H7 (cell line): ENCODE data around the gene CD86. TPM values are rescaled to one million over a fixed set of nuclear protein-coding genes. Genes with fewer than 3 reads are reported as not detected.
A peak's percentile ranks its signal among the peaks of the same experiment; 100 is the strongest.

Experiments used
- DNase-seq: peaks from one replicate; pipeline ENCODE4 v3.0.0; 2012
- H3K27me3 ChIP-seq: 2 replicates; pipeline ENCODE4 v1.6.0; 2011; ENCODE audit warnings: mild to moderate bottlenecking, low read length; ENCODE audit not compliant: control insufficient read depth, insufficient read depth
- H3K36me3 ChIP-seq: replicated peaks from 2 replicates; pipeline ENCODE4 v1.5.1; 2011; ENCODE audit warnings: low read length; ENCODE audit not compliant: control insufficient read depth, insufficient read depth
- H3K4me3 ChIP-seq: 2 replicates; pipeline ENCODE4 v1.5.1; 2011; ENCODE audit warnings: low read depth, mild to moderate bottlenecking, control low read depth, low read length, moderate library complexity; ENCODE audit not compliant: insufficient read depth
- total RNA-seq: library from RNA; depleted of rRNA; stranded (reverse); fragments of >200 nt; shearing (Covaris generic); gene quantifications from 2 replicates; pipeline ENCODE4 v1.2.3, GENCODE V29; 2014

The CD86 gene
- total RNA-seq, 1 experiment from 2014 or later = 0.24 TPM

DNA sequence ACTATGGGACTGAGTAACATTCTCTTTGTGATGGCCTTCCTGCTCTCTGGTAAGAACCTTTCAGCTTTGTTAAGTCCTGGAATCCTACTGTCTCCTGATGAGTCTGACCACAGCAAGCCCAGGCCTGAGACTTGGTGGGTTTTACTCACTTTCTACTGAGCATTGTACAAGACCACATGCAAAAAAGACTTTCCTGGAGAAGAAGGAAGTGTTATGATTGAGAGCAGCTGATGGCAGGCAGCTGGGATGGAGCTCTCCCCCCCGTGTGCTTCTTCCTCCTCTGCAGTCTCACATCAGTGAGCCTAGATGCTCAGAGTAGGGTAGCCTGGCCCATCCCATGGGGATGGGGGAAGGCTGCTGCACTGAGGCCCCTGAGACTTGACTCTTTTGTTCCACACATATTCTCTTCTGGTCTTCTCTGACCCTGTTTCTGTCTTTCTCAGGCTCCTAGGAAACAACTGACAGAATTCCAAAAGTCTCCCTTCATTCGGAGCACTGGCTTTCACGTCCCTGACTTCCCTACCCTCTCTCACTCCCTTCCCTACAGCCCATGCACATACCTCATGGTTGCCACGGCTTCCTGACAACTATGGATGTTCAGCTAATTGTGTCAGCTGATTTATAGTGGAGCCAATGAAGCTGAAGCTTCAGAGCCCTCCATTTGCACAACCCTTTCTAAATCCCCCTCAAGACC, 36.6 kb downstream of the CD86 start:
- no peak for DNase-seq
- H3K36me3 ChIP-seq = no peaks in the 10 kb centered on the region
- no peak overlapping the region for H3K4me3 ChIP-seq
- no peaks in the 10 kb centered on the region for H3K27me3 ChIP-seq

DNA sequence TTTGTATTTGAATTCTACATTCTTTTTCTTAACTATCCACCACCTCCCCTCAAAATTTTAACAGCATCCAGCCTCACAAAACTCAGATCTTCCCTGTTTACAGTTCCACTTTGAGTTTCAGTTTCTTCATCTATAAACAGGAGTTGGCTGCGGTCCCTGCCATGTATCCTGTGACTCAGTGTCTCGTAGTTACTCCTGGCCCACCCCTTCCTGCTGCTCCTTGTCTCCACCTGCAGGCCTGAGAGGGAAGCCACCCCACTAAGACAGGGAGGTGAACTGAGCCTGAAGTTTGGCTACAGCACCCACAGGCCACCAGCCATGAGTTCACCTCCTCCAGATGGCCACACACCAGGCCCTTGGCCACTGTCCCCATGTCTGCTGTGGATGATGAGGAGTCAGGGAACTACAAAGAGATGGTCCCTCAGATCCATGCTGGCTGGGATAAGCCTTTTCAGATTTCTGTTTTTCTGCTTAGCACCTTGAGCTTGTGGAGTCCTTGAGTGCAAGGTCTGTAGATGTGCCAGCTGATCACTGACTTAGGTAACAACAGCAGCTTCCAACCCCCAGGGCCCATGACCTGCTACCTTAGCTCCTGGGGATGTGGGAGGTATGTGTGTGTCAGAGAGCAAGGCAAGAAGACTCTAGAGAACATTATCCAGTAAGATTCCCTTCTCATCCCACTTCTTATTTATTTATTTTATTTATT, 37.5 kb downstream of the CD86 start:
- H3K36me3 ChIP-seq = no peaks in the 10 kb centered on the region
- peak; percentile 7 for DNase-seq
- H3K4me3 ChIP-seq = no peak overlapping the region
- H3K27me3 ChIP-seq = no peaks in the 10 kb centered on the region

DNA sequence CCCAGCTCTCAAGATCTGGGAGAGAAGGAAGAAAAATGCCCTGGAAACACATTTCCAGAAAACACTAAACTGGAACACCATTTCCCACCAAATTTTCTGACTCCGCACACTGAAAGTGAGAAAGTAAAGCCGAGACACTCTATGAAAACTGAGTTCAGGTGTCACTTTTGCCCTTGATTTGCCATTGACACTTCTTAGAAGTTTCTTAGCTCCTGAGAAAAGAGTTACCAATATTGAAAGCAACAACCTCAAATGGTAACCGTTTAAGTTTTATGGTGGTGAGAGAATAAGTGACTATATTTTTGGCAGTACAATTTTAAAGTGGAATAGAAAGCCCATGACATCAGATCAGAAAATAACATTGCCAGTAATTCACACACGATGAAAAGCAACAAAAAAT, 39.0 kb downstream of the CD86 start:
- H3K4me3 ChIP-seq = no peak overlapping the region
- H3K36me3 ChIP-seq = no peaks in the 10 kb centered on the region
- H3K27me3 ChIP-seq = no peaks in the 10 kb centered on the region
- no peak for DNase-seq

DNA sequence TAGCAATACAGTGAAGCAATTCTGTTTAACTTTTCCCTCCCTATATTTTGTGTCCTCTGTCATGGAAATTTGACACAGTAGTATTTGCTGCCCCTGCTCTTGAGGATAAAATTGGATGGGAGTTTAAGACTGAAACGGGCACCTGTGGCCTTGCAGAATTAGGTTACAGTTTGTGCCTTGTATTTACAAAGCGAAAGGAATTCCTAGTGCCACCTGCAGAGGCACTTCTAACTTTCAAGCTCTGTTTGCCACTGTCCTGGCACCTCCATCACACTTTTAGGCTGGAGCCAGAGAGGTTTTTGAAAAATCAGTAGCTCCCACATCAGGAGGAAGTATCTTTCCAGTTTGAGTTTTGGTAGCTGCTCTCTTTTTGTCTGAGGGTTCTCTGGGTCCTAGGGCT, 39.5 kb downstream of the CD86 start:
- Histone ChIP-seq H3K36me3 (no peaks in the 10 kb centered on the region), H3K4me3 (no peak overlapping the region), H3K27me3 (no peaks in the 10 kb centered on the region)
- DNase-seq = no peak

DNA sequence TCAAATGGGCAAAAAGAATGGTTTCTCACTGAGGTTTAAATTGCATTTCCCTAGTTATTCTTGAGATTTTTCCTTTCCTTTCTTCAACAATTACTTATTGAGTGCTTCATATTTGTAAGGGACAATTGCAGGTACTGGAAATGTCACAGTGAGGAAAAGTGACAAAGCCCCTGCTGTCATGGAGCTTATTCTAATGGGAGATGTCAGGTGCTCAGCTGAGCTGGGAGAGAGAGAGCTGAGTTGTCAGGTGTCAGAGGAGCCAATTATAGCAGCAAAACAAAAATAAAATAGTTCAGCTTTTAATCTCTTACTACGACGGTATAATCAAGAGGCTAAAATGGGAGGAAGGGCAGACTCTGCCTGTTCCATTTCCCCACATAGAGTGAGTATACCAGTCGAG, 42.0 kb downstream of the CD86 start:
- no peak for DNase-seq
- Histone ChIP-seq H3K4me3 (no peak overlapping the region), H3K27me3 (no peaks in the 10 kb centered on the region), H3K36me3 (no peaks in the 10 kb centered on the region)

DNA sequence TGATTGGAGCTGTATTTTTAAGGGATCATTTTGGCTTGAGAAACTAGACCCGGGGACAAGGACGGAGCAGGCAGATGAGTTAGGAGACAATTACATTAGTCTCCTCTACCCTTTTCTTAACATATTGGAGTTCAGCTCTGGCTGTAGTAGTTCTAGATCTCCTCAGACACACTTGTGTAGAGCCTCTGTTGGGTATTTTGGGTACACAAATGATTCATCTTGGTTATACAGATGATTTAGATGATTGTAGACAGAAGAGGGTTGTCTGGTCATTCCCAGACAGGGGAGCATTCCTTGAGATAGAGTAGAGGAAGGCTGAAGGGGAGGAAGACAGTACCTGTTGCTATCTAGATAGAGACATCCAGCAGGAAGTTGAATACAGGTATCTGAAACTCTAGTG, 43.4 kb downstream of the CD86 start:
- H3K4me3 ChIP-seq = no peak overlapping the region
- H3K27me3 ChIP-seq = no peaks in the 10 kb centered on the region
- no peak for DNase-seq
- H3K36me3 ChIP-seq = no peaks in the 10 kb centered on the region

DNA sequence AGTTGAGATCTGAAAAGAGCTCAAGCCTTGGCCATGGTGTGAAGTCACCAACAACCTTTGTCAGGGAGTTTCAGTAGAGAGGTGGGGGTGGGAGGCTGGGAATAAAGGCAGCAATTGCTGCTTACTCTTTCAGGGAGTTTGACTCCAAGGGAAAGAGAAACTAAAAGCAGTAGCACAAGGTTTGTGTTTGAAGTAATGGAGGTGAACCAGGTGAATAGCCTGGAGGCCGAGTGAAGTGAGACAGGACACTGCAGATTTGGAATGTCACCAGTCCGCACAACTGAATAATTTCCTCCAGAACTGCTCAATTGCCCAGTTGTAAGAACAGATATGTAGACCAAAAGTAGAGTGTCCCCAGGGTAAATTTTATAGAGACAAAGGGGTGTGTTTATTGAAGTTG, 44.1 kb downstream of the CD86 start:
- H3K27me3 ChIP-seq = no peaks in the 10 kb centered on the region
- DNase-seq = no peak
- no peaks in the 10 kb centered on the region for H3K36me3 ChIP-seq
- no peak overlapping the region for H3K4me3 ChIP-seq

DNA sequence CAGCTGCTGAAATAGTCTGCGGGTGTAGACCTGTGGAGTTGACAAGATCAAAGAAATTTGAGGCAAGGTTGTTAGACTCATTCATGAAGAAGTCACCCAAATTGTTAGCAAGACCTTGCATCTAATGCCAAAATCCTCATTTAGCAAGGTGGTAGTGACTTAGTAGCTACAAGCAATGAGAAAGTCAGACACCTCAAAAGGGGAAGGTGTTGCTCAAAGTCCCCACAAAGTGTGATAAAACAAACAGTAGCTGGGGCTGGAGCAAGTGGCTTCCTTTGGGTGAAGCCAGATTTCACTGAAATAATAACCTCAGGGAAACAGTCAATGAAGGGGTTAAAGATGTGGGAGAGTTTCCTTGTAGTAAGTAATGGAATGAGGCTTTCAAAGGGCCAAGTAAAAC, 44.9 kb downstream of the CD86 start:
- H3K27me3 ChIP-seq = no peaks in the 10 kb centered on the region
- H3K4me3 ChIP-seq = no peak overlapping the region
- no peaks in the 10 kb centered on the region for H3K36me3 ChIP-seq
- no peak for DNase-seq

DNA sequence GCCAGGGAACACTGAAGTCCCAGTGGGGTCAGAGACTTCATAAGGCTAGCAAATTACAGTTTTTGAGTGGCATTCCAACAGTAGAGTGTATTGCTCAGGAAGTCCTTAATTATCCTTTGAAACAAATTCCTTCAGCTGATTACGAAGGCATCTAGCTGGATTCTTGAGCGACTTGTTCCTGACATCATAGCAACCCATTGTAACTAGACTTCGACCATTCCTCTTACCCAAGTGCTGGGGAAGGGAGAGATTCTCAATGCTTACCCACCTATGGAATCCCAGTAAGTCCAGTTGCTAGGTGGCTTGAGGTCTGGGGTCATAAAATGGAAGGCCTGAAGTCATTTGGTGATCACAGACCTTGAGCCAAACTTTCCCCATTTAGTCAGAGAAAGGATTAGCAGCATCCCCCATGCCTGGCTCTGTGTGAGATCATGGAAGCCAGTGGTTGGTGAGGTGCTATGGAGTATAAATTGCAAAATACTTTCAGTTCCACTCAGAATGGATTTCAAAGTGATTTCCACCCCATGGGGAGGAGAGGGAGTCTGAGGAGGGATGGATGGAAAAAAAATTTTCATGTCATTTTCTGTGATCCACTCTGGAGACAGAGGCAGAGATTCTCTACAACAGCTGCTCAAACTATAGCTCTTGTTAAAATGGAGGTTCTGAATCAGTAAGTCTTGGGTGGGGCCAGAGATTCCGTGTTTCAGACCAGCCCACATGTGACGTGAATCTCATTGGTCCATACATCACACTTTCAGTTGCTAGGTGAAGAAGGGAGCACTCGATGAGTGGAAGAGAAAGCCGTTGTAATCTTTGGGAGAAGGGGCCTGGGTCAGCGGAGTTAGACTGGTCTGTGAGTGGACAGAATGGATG, 45.7 kb downstream of the CD86 start:
- Histone ChIP-seq H3K36me3 (no peaks in the 10 kb centered on the region), H3K27me3 (no peaks in the 10 kb centered on the region), H3K4me3 (no peak overlapping the region)
- DNase-seq = no peak

DNA sequence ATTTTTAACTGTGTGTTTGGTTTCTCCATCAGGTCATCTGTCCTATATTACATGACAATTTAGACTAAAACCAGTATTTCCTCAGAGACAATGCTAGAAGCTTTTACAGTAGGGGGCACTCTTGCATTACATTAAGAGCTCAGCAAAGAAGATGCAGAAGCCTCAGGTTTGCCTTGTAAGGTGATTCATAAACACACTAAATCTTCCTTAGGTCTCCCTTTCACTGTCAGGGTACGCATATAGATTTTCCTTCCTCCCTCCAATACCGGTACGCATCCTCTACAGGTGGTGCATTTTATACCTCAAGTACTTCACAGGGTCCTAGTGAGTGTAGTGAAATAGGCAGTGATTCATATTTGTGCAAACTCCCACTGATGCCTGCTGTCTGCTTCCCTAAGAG, 46.5 kb downstream of the CD86 start:
- Histone ChIP-seq H3K36me3 (no peaks in the 10 kb centered on the region), H3K27me3 (no peaks in the 10 kb centered on the region), H3K4me3 (no peak overlapping the region)
- DNase-seq = peak; percentile 37

DNA sequence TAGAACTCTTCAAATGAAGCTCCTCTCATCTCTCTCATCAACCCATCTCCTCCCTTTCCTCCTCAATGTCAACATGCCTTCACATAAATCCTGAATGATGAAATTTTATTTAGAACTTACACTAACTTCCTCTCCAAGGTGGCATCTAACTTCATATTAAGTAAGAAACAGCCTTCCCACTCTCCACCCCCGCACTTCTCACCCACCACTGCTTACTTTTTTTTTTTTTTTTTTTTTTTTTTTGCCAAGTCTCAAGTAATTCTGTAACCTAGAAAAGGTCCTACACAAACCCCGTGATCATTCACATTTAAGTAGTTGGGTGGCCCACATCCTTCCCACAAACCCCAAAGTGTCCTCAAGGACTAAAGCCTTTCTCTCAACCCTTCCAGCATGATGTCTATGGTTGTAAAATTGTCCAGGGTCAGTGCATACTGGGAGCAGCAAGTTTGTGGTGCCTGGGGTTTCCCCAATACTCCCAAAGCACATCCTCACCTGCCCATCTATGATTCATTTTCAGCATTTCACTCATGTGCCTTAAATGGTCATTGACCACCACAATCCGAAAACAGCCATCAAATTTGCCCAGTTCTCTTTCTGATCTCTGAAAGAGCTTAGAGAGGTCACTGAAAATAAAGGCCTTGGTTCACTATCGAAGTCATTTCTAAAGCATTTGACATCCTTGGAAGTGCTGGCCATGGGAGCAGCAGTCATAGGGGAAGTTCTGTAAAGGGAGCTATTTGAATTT, 47.2 kb downstream of the CD86 start:
- no peak overlapping the region for H3K4me3 ChIP-seq
- no peaks in the 10 kb centered on the region for H3K27me3 ChIP-seq
- DNase-seq = no peak
- H3K36me3 ChIP-seq = no peaks in the 10 kb centered on the region

DNA sequence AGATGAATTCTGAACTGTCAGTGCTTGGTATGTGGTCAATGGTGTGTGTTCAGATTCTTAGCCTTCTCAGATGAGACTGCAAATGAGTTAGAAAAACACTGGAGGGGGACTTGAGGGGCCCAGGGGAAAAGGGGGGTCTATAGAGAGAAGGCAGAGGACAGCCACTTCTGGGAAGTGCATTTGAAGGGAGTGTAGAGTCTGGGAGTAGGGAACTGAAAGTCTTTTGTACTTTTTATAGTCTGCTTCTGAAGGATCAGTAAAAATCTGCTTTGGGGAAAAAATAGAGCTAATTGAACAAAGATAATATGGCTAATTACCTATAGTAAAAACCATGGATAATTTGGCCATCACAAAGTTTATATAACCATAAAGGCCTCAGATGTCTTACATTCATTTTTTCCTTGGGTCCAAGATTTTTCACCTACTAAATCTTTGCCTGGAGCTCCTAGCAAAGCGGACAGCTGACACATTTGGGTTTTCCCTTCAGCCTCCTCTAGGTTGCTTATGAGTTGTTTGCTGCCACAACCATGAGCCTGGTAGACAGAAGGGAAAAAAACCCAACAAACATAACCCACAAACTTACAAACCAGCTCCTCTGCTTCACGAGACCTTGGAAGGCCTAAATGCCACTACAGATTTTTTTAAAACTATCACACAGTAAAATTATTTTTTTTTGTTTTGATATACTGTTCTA, 48.8 kb downstream of the CD86 start:
- H3K27me3 ChIP-seq = no peaks in the 10 kb centered on the region
- no peak for DNase-seq

DNA sequence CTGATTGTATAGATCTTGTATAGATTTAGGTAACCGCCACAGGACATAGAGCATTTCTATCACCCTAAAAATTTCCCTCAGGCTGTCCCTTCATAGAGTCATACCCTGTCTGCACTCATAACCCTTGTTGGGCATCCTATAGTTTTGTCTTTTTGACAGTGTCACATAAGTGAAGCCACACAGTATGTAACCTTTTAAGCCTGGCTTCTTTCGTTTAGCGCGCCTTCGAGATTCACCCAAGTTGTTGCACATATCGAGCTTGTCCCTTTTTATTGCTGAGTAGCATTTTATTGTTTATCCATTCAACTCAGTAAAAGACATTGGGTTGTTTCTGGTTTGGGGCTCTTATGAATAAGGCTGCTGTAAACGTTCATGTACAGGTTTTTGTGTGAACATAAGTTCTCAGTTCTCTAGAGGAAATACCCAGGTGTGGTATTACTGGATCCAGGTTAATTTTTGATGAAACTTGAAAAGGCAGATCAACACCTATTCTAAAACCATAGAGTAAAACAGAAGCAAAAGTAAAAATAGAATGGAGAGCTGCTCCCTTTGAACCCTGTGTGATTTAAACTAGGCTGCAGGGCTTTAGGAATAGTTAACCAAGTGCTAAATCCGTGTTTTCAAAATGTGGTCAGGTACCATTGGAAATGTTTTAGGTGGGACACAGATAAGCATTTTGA, 49.5 kb downstream of the CD86 start:
- DNase-seq = no peak
- Histone ChIP-seq H3K4me3 (no peak overlapping the region), H3K36me3 (no peaks in the 10 kb centered on the region), H3K27me3 (no peaks in the 10 kb centered on the region)

More for the DNA sequence above, 48.8 kb downstream of the CD86 start:
- Histone ChIP-seq H3K4me3 (no peak overlapping the region), H3K36me3 (no peaks in the 10 kb centered on the region)
